GM12891 (cell line): Measurements from ENCODE around the gene TBX1.

Experiments used
- POLR2A ChIP-seq: IDR thresholded peaks from 2 replicates; pipeline ENCODE4 v1.6.1; 2011; ENCODE audit warnings: low read depth, low read length, control low read depth
- POLR2AphosphoS5 ChIP-seq: IDR thresholded peaks from 2 replicates; pipeline ENCODE4 v1.6.1; 2011; ENCODE audit warnings: low read depth, low read length, control low read depth

DNA sequence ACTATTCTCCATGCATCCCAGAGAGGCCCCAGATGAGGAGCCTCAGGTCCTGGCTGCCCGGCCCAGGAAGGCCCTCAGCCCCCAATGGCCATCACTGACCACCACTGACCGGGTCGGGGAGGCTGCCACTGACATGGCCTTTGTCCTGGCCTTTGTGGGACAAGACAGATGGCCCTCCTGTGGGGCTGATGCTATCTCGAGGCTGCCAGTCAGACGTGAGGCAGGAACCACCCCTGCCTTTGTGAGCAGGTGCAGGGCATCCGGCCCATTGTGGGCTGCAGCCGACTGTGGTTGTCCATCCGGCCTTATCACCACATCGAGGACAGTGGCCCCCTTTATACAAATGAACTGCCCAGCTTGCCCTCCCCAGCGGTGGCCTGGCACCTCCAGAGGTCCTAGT is 31.7 kb upstream of the TBX1 start:
- TF ChIP-seq POLR2A: no peak
- no peak for TF ChIP-seq POLR2AphosphoS5
